Karpas-422 (cell line): ENCODE results near the gene OPA1. TPM values are rescaled to one million over a fixed set of nuclear protein-coding genes. Genes with fewer than 3 reads are reported as not detected.

Experiments used
- DNase-seq: peaks from one replicate; pipeline ENCODE4 v3.0.0-alpha.2; 2015
- H2AFZ ChIP-seq: fragments of 200-600 bp; sonication (generic); 2 replicates; pipeline ENCODE4 v1.6.1; 2014; ENCODE audit warnings: antibody characterized with exemption, low read length, mixed read lengths
- H3K27ac ChIP-seq: fragments of 200-600 bp; sonication (generic); 2 replicates; pipeline ENCODE4 v1.5.1; 2014; ENCODE audit warnings: mild to moderate bottlenecking, low read length, moderate library complexity
- H3K27me3 ChIP-seq: fragments of 200-600 bp; sonication (generic); 2 replicates; pipeline ENCODE4 v1.6.1; 2014; ENCODE audit warnings: low read length, mixed read lengths
- H3K36me3 ChIP-seq: fragments of 200-600 bp; sonication (generic); 2 replicates; pipeline ENCODE4 v1.6.1; 2014; ENCODE audit warnings: low read length, mixed read lengths; ENCODE audit not compliant: insufficient read depth
- H3K4me1 ChIP-seq: fragments of 200-600 bp; sonication (generic); 2 replicates; pipeline ENCODE4 v1.6.1; 2014; ENCODE audit warnings: mild to moderate bottlenecking, low read length, mixed read lengths
- H3K4me2 ChIP-seq: fragments of 200-600 bp; sonication (generic); 2 replicates; pipeline ENCODE4 v1.6.1; 2014; ENCODE audit warnings: low read length, low read depth, mild to moderate bottlenecking; ENCODE audit not compliant: poor library complexity, severe bottlenecking
- H3K4me3 ChIP-seq: fragments of 200-600 bp; sonication (generic); 2 replicates; pipeline ENCODE4 v1.5.1; 2014; ENCODE audit warnings: mild to moderate bottlenecking, antibody characterized with exemption, low read length, mixed read lengths
- H3K79me2 ChIP-seq: fragments of 200-600 bp; sonication (generic); 2 replicates; pipeline ENCODE4 v1.6.1; 2014; ENCODE audit warnings: mild to moderate bottlenecking, low read length, mixed read lengths
- H3K9ac ChIP-seq: fragments of 200-600 bp; sonication (generic); 2 replicates; pipeline ENCODE4 v1.6.0; 2014; ENCODE audit warnings: low read length
- H3K9me2 ChIP-seq: fragments of 200-600 bp; sonication (generic), shearing (Covaris generic); replicated peaks from 2 replicates; pipeline ENCODE4 v1.6.0; 2014; ENCODE audit warnings: mild to moderate bottlenecking, low read length, moderate library complexity; ENCODE audit not compliant: insufficient read depth
- H3K9me3 ChIP-seq: fragments of 300-700, 200-600 bp; sonication (generic); 2 replicates; pipeline ENCODE4 v1.6.1; 2014; ENCODE audit warnings: low read length, mixed read lengths
- H4K20me1 ChIP-seq: fragments of 200-600 bp; sonication (generic); 2 replicates; pipeline ENCODE4 v1.6.1; 2014; ENCODE audit warnings: mild to moderate bottlenecking, antibody characterized with exemption, low read length, low read depth; ENCODE audit not compliant: insufficient read depth
- total RNA-seq: library from RNA; depleted of rRNA; stranded (reverse); fragments of >200 nt; shearing (Covaris generic); gene quantifications from 2 replicates; pipeline ENCODE4 v1.2.3, GENCODE V29; 2014; ENCODE audit warnings: low replicate concordance

The OPA1 gene
- total RNA-seq, 1 experiment from 2014 or later: 127 TPM

- Histone ChIP-seq H3K36me3 (peaks cover 52% of the 10 kb centered on the region; the same call in 1 of the 2 replicates), H3K79me2 (peaks cover 91% of the 10 kb centered on the region)
Observed at GRCh38 chr3:193614430-193614829, 21.4 kb downstream of the OPA1 start.

GRCh38 chr3:193617628-193618027 lies 24.6 kb downstream of the OPA1 start:
- Histone ChIP-seq H3K9me3 (no peaks in the 10 kb centered on the region), H3K27me3 (no peaks in the 10 kb centered on the region), H3K36me3 (peaks cover 74% of the 10 kb centered on the region), H3K4me1 (no peaks in the 10 kb centered on the region), H3K27ac (no peak overlapping the region), H3K4me2 (no peak overlapping the region), H3K9ac (no peak overlapping the region), H3K4me3 (no peak overlapping the region), H3K9me2 (no peaks in the 10 kb centered on the region), H2AFZ (no peak overlapping the region), H4K20me1 (peaks cover 5% of the 10 kb centered on the region; the same call in 1 of the 2 replicates), H3K79me2 (peaks cover 85% of the 10 kb centered on the region)
- no peak for DNase-seq

More at GRCh38 chr3:193614430-193614829, 21.4 kb downstream of the OPA1 start:
- Histone ChIP-seq H3K4me2 (no peak overlapping the region), H3K4me3 (no peak overlapping the region), H3K4me1 (peaks cover 10% of the 10 kb centered on the region), H3K9ac (no peak overlapping the region), H3K9me2 (no peaks in the 10 kb centered on the region), H3K27ac (no peak overlapping the region), H3K9me3 (no peaks in the 10 kb centered on the region), H2AFZ (no peak overlapping the region), H4K20me1 (peaks cover 12% of the 10 kb centered on the region; the same call in 1 of the 2 replicates), H3K27me3 (no peaks in the 10 kb centered on the region)
- DNase-seq: no peak

- Histone ChIP-seq H3K79me2 (peaks cover 76% of the 10 kb centered on the region), H4K20me1 (no peaks in the 10 kb centered on the region), H3K4me1 (no peaks in the 10 kb centered on the region), H3K36me3 (peaks cover 79% of the 10 kb centered on the region), H3K4me3 (no peak overlapping the region), H3K27me3 (no peaks in the 10 kb centered on the region), H3K27ac (no peak overlapping the region), H3K9ac (no peak overlapping the region), H3K9me3 (no peaks in the 10 kb centered on the region), H3K4me2 (no peak overlapping the region), H3K9me2 (no peaks in the 10 kb centered on the region), H2AFZ (no peak overlapping the region)
- DNase-seq: no peak
Observed at GRCh38 chr3:193620057-193620456, 27.0 kb downstream of the OPA1 start.

- no peaks in the 10 kb centered on the region for H3K9me3 ChIP-seq
- no peak overlapping the region for H3K4me3 ChIP-seq
- no peak overlapping the region for H3K9ac ChIP-seq
- peaks cover 74% of the 10 kb centered on the region for H3K36me3 ChIP-seq
- DNase-seq: no peak
- H3K79me2 ChIP-seq: peaks cover 70% of the 10 kb centered on the region
- H4K20me1 ChIP-seq: no peaks in the 10 kb centered on the region
- H3K4me1 ChIP-seq: no peaks in the 10 kb centered on the region
- H3K27me3 ChIP-seq: no peaks in the 10 kb centered on the region
- H3K9me2 ChIP-seq: no peaks in the 10 kb centered on the region
- H2AFZ ChIP-seq: no peak overlapping the region
- no peak overlapping the region for H3K4me2 ChIP-seq
- H3K27ac ChIP-seq: no peak overlapping the region
Observed at GRCh38 chr3:193620650-193621049, 27.6 kb downstream of the OPA1 start.

DNA sequence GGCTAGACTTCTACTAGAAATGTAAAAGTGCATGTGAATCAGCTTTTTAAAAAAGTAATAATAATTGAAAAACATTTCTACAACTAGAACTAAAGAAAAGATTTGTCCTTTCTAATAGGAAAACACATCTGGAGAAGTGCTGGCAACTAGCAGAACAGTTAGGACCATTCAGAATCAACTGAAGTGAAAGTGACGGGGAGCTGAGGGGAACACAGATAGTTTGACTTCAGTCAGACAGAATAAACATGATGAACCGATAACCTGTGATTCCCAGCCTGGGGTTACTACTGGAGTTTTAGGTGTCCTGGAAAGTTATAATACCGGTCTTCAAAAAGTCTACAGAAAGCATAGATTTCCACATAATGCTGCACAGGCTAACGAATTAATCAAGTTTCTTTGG lies 28.1 kb downstream of the OPA1 start:
- no peak overlapping the region for H3K4me2 ChIP-seq
- H3K9ac ChIP-seq: no peak overlapping the region
- no peaks in the 10 kb centered on the region for H3K9me2 ChIP-seq
- H3K4me3 ChIP-seq: no peak overlapping the region
- H3K9me3 ChIP-seq: no peaks in the 10 kb centered on the region
- H3K27me3 ChIP-seq: no peaks in the 10 kb centered on the region
- peaks cover 75% of the 10 kb centered on the region for H3K36me3 ChIP-seq
- no peaks in the 10 kb centered on the region for H4K20me1 ChIP-seq
- H3K27ac ChIP-seq: no peak overlapping the region
- H2AFZ ChIP-seq: no peak overlapping the region
- H3K79me2 ChIP-seq: peaks cover 69% of the 10 kb centered on the region
- no peaks in the 10 kb centered on the region for H3K4me1 ChIP-seq
- no peak for DNase-seq

- DNase-seq: no peak
- Histone ChIP-seq H3K27ac (no peak overlapping the region), H3K36me3 (peaks cover 53% of the 10 kb centered on the region), H3K9ac (no peak overlapping the region), H3K9me3 (no peaks in the 10 kb centered on the region), H3K4me1 (no peaks in the 10 kb centered on the region), H3K9me2 (no peaks in the 10 kb centered on the region), H3K79me2 (peaks cover 29% of the 10 kb centered on the region), H2AFZ (no peak overlapping the region), H3K27me3 (no peaks in the 10 kb centered on the region), H3K4me2 (no peak overlapping the region), H3K4me3 (no peak overlapping the region), H4K20me1 (no peaks in the 10 kb centered on the region)
Observed at GRCh38 chr3:193630005-193630404, 37.0 kb downstream of the OPA1 start.

- H3K9me2 ChIP-seq: no peaks in the 10 kb centered on the region
- no peak overlapping the region for H3K9ac ChIP-seq
- H3K9me3 ChIP-seq: no peaks in the 10 kb centered on the region
- H4K20me1 ChIP-seq: no peaks in the 10 kb centered on the region
- H3K27me3 ChIP-seq: no peaks in the 10 kb centered on the region
- H2AFZ ChIP-seq: no peak overlapping the region
- no peak for DNase-seq
- H3K79me2 ChIP-seq: peaks cover 40% of the 10 kb centered on the region
- no peak overlapping the region for H3K27ac ChIP-seq
- H3K36me3 ChIP-seq: peaks cover 73% of the 10 kb centered on the region
- H3K4me3 ChIP-seq: no peak overlapping the region
- H3K4me2 ChIP-seq: no peak overlapping the region
- H3K4me1 ChIP-seq: no peaks in the 10 kb centered on the region
Observed at GRCh38 chr3:193637831-193638230, 44.8 kb downstream of the OPA1 start.

DNA sequence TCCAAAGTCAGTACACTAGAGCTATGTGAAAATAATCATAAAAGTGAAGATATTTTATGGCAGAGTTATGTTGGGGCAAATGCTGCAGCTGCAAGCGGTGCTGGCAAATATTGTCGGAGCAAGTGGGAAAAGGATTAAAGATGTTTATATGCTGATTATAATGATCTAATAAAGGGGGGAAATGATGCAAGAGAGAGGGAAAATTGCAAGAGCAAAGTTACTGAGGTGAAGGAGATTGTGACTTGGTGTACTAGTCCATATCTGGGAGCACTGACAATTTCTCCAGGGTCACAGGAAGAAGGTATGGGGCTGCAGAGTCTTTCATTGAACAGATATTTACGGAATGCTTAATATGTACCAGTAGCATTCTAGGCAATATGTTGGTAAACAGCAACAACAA lies 45.8 kb downstream of the OPA1 start:
- Histone ChIP-seq H3K4me2 (no peak overlapping the region), H3K4me1 (no peaks in the 10 kb centered on the region), H3K27ac (no peak overlapping the region; the same call in 1 of the 2 replicates), H3K79me2 (peaks cover 34% of the 10 kb centered on the region), H3K9me3 (no peaks in the 10 kb centered on the region), H4K20me1 (no peaks in the 10 kb centered on the region), H3K4me3 (no peak overlapping the region), H3K36me3 (peaks cover 75% of the 10 kb centered on the region), H2AFZ (no peak overlapping the region), H3K27me3 (no peaks in the 10 kb centered on the region), H3K9ac (no peak overlapping the region), H3K9me2 (no peaks in the 10 kb centered on the region)
- no peak for DNase-seq
